Measurements from ENCODE around the gene MUC4.
A peak's percentile ranks its signal among the peaks of the same experiment; 100 is the strongest.

MUC4 gene, protein sequence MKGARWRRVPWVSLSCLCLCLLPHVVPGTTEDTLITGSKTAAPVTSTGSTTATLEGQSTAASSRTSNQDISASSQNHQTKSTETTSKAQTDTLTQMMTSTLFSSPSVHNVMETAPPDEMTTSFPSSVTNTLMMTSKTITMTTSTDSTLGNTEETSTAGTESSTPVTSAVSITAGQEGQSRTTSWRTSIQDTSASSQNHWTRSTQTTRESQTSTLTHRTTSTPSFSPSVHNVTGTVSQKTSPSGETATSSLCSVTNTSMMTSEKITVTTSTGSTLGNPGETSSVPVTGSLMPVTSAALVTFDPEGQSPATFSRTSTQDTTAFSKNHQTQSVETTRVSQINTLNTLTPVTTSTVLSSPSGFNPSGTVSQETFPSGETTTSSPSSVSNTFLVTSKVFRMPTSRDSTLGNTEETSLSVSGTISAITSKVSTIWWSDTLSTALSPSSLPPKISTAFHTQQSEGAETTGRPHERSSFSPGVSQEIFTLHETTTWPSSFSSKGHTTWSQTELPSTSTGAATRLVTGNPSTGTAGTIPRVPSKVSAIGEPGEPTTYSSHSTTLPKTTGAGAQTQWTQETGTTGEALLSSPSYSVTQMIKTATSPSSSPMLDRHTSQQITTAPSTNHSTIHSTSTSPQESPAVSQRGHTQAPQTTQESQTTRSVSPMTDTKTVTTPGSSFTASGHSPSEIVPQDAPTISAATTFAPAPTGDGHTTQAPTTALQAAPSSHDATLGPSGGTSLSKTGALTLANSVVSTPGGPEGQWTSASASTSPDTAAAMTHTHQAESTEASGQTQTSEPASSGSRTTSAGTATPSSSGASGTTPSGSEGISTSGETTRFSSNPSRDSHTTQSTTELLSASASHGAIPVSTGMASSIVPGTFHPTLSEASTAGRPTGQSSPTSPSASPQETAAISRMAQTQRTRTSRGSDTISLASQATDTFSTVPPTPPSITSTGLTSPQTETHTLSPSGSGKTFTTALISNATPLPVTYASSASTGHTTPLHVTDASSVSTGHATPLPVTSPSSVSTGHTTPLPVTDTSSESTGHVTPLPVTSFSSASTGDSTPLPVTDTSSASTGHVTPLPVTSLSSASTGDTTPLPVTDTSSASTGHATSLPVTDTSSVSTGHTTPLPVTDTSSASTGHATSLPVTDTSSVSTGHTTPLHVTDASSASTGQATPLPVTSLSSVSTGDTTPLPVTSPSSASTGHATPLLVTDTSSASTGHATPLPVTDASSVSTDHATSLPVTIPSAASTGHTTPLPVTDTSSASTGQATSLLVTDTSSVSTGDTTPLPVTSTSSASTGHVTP (N-terminal part only)

DNA sequence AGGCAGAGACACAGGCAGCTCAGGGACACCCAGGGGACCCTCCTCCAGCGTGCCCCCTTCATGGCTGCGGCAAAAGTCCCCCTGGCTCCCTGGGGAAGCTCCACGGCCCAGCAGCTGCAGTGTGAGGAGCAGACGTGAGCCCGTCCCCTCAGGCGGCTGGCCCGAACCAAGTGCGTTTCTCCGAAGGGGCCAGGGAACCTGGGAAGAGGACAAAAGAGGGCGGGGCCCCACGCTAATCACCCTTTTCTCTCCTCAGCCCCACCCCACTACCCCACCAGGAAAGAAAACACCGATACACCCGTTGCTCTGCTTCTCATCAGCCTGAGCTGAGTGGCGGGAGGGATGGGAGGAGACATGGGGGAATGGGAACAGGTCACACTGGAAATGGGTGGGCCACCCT lies at the start of gene MUC4:
Gene MUC4 (minus strand): TSS at position 174 of the 400 bp plus-strand sequence. CDS start 112 bp downstream, at position 62.
- DNase-seq (ENCODE audit: low spot score) = no peak

DNA sequence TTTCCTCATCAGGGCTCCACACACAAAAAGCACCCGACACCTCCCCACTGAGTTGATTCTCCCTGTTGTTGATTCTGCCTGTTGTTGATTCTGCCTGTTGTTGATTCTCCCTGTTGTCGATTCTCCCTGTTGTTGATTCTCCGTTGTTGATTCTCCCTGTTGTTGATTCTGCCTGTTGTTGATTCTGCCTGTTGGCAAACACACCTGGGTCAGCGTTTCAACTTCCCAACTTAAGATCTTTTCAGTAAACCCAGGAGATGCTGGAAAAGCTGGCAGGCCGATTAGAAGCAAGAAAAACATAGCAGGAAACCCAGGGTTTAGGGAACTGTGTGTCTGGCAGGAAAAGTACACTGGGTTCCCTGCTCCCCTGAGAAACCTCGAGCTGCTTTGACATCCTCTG lies 48.7 kb upstream of the MUC4 start:
- DNase-seq (ENCODE audit: low spot score) = no peak

DNA sequence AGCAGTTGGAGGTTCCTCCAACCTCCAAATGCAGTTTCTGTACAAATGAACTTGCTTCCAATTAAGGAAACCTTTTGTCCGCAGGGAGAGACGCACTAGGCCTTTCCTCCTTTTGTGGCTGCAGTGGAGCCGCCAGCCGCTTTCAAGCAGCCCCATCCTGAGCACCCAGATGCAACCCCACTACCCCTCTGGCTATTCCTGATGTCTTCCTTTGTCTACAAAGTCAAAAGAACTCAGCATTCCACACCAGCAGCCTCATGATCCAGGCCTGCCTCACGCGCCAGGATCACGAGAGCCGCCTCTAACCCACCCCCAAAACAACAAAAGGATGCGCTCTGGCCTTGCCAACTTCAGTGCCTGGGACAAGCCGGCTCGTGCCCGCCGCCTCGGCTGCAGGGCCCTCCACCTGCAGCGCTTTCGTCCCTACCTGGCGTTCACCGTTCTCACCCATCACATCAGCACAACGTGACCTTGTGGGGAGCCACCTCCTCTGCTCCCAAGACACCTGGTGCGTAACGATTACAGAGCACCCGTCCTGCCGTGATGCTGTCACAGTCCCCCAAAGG lies 48.2 kb upstream of the MUC4 start:
- no peak for DNase-seq (ENCODE audit: low spot score)

DNA sequence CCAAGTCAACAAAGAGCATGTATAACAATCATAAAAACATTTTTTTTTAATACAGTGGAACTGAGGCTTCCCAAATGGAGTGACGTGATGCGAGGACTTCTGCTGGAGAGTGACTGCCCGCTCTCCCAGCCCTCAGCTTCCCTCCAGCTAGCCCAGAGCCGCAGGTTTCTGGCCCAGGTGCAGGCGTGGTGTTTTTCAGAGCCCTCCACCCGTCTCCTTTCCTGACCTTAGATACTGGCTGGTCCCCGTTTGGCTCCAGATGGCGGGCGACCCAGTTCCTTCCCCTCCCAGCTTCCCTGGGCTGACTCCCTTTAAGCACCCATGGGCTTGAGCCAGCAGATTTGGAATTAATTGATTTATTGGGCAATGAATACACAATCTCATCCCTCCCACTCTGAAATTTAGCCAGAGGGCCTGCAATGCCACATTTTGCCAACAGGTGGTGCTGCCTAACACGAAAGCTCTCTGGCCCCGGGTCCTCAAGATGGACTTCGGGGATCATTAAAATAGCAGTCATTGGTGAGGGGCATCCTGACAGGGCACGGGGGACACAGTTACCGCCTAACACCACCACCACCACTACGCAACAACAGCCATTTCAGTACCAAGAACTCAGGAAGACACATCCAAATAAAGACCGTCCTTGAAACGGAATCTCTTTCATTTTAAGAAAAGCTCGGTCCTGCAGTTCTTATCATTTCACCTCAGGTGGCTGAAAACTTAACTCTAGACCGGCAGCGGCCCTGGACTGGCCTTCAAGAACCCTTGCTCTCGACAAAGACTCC lies 47.5 kb upstream of the MUC4 start:
- peak; percentile 77 for DNase-seq (ENCODE audit: low spot score)

DNA sequence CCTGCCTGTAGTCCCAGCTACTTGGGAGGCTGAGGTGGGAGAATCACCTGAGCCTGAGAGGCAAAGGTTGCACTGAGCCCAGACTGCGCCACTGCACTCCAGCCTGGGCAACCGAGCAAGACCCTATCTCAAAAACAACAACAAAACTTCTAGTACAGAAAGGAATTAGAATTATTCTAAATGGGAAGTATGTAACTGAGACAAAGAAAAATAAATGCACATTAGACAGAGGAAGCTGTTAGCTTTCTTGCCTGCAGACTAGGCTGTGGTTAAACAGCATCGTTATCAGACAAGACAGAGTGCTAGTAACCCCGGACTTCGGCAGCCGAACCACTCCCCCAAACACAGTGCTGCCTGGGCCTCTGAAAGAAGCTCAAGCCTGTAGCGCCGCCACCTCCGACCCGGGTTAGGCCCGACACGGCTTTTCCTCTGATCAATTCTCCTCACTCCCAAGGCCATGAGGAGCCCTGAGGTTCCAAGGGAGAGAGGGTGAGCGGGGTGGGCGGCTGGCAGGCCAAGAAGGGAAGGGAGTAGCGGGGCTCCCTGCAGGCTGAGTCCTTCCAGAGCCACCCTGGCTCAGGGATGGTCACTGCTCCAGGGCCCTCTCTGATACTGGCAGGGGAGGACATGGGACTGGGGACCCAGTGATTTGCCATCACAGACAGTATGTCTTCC lies 44.8 kb upstream of the MUC4 start:
- DNase-seq (ENCODE audit: low spot score) = no peak

DNA sequence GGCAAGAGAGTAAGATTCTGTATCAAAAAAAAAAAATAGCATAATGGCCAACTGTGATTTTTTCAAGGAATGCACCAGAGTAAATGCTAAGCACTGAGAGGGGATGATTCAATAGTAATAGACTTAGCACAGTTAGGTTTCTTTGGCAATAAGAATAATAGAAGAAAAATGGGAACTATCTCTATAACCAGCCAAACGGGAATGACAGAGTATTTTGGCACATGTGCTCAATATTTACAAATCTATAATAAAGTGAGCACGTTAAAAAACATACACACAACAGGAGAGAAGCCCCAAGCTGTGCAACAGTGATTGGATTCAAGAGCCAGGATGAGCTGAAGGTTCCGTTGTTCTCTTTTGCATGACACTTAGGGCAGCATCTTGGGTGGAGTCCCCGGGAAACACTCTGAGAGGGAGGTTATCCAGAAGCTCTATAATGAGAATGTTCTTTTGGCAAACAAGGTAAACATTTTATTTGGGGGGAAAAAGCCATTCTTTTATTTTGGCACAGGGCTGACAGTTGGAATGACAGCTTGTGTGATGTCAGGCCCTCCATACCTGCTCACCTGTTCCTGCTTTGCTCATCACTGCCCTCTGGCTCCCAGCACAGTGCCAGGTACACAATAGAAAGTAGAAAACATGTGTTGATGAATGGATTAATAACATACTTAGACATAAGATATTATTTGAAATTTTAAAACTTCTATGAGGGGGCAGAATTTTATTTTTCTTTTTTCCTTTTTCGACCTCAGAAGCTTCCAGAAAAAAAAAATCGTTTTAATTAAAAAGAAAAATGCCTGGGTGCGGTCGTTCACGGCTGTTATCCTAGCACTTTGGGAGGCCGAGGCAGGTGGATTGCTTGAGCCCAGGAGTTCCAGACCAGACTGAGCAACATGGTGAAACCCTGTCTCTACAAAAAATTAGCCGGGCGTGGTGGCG lies 44.0 kb upstream of the MUC4 start:
- no peak for DNase-seq (ENCODE audit: low spot score)

DNA sequence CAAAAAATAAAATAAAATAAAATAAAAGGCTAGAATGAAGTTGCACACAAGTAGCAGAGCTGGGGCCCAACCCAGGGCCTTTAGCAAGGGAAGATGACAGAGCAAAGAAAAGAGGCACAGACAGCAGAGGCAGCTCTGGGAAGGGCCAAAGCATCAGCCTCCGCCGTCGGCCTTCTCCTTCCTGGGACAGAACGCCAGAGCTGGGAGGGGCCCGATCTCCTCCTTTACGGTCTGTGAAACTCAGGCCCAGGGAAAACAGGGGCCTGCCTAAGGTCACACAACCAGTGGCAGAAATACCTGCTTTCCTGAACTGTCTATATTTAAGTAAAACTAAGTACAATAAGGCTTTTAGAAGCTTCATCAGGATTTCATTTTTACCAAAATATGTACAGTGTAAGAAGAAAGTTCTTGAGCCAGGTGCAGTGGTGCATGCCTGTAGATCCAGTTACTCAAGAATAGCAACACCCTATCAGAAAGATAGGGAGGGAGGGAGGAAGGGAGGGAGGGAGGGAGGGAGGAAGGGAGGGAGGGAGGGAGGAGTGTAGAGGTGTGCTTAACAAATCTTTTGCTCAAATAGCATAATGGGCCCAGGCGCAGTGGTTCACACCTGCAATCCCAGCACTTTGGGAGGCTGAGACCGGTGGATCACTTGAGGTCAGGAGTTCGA lies 43.0 kb upstream of the MUC4 start:
- DNase-seq (ENCODE audit: low spot score) = no peak

DNA sequence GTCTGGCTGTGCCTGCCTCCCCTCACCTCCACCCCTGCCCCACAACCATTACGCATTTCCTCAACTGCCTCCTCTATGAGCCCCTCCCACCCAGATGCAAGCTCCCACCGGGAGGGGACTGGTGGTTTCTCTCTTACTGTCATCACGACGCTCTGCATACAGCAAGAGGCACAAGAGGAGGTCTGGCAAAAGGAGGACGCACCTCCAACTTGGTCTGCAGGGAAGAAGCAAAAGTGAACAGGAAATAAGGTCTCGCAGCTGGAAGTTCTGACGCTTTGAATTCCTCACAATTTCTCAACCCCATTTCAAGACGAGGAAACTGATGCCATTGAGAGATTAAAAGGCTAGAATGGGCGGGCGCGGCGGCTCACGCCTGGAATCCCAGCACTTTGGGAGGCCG lies 42.3 kb upstream of the MUC4 start:
- no peak for DNase-seq (ENCODE audit: low spot score)

DNA sequence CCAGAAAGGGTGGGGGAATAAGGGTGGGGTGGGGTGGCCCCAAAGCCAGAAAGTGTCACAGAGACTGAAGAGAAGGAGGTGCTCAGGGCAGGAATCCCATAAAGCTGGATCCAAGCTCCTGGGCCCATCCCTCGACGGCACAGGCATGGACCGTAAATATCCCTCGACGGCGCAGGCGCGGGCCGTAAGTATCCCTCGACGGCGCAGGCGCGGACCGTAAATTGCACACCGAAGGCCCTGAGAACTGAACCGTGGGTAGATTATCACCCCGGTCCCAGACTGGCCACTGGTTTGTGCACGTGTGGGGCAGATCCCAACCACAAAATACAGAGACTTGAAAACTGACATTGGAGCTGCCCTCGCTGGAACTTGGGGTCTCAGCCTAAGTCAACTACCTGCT lies 41.3 kb upstream of the MUC4 start:
- DNase-seq (ENCODE audit: low spot score) = no peak

DNA sequence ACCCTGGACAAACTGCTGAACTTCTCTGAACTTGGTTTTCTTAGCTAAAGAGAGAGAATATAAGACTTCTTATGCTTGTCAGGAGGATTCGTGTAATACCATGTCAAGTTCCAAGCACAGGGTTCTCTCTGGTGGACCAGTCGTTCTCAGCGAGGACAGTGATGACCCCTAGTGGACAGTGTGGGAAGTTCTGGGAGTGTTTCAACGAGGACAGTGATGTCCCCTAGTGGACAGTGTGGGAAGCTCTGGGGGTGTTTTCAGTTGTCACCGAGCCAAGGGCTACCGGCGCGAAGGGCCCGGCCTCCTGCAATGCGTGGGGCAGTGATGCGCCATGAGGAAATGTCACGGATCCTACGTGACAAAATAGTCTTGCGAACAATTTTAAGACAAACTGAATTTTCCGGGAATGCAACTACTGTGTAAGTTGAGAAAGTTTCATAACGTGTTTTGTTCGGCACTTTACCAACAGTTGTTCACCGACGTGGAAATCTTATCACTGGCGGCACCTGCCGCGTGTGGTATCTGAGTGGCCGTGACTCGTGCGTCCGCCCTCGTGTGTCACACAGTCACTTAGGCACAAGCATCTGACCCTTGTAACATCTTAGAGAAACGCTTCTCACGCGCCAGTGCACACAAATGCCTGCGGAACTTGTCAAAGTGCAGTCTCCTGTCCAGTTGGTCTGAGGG lies 39.3 kb upstream of the MUC4 start:
- peak; percentile 91 for DNase-seq (ENCODE audit: low spot score)

DNA sequence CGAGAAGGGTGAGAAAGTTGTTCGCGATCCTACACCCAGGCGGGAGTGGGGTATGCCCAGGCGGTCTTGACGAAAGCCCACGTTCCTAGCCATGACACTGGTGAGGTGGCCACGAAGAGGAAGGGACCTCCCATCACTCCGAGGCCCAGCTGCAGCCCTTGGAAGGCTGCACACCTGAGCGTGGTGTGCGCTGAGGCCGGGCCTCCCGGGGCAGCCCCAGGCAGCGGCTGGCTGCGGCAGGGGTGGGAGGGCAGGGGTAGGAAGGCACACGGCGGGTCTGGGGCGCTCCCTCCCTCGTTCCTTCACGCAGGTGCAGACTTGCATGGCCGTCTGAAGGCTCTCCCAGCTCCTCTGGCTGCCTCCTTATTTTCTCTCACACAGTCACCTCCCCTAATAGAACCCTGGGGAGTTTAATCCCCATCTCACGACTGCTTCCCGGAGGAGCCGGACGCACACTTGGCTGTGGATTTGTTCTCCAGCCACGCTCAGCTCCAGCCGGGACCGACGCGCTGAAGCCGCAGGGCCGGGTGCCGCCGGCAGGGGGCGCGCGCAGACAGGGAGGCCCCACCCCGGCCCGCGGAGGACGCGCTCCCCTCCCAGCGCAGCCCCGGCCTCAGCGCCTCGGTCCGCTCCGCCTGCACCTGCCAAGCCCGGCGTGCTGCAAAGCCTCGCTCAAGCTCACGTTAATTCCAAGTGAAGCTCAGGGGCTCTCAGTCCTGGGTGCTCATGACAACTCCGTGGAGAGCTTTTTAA lies 37.8 kb upstream of the MUC4 start:
- DNase-seq (ENCODE audit: low spot score) = no peak

DNA sequence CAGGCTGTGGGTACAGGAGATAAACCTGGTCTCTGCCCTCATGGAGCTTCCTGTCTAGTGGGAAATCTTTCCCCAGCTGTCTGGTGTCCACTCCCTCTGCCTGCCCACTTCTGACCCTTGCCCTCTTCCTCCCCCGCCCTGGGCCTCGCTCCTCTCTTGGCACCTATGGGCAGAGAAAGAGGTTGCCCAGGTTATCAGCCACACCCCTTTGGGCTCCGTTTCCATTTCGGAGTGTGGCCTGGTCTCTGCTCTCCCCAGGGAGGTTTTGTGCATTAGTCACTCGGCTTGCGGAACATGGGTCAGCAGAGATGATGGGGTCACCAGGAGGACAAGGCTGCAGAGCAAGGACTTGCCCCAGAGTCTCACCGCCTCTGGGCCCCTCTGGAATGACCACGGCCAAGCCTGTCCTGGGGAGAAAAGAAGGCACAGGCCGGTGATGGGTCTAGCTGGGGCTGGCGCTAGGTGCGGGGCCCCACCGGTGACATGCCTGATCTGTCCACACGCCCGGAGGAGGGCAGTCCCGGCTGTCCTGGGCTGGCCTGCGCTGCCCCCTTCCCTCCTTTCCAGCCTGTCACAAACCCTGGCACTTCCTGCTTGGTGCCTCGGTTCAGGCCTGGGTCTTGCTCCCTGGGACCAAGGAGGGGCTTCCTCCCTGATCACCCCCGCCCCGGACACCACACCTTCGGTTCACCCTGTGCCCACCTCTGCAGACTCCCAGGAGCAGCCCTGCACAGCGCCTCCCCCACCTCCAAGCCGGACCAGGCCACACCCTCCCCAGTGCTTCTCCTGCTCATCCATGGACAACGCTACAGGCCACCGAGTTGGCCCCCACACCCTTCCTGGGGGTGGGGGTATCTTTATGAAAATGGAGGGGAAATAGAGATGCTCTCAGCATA lies 35.6 kb upstream of the MUC4 start:
- DNase-seq (ENCODE audit: low spot score) = no peak

DNA sequence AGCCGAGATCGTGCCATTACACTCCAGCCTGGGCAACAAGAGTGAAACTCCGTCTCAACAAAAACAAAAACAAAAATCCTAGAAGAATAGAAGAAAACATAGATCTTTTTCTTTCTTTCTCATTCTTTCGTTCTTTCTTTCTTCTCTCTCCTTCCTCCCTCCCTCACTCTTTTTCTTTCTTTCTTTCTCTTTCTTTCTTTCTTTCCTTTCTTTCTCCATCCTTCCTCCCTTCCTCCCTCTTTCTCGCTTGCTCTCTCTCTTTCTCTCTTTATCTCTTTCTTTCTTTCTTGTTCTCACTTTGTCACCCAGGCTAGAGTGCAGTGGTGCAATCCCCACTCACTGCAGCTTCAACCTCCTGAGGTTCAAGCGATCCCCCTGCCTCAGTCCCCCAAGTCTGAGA lies 33.8 kb upstream of the MUC4 start:
- no peak for DNase-seq (ENCODE audit: low spot score)

DNA sequence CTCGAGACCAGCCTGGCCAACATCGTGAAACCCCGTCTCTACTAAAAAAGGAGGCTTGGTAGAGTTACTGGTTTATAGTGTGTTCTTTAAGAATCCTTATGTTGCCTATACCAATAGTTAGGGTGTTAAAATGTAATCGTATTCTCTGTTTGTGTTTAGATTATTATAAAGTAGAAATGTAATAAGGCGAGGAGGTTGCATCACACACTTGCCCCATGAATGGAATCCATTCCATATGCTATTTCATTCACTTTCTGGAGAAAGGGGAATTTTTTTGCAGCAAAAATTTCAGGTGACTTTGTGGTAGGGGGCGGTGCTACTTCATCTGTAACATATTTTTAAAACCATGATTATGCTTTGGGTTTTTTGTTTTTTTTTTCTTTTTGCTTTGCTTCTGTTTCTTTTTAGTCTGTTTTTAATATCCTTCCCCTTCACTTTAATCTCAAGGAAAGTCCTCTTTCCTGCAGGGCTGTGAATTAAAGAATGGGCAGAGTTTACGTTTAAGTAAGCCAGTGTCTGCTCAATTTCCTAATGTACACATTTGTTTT lies 33.0 kb upstream of the MUC4 start:
- DNase-seq (ENCODE audit: low spot score) = no peak

DNA sequence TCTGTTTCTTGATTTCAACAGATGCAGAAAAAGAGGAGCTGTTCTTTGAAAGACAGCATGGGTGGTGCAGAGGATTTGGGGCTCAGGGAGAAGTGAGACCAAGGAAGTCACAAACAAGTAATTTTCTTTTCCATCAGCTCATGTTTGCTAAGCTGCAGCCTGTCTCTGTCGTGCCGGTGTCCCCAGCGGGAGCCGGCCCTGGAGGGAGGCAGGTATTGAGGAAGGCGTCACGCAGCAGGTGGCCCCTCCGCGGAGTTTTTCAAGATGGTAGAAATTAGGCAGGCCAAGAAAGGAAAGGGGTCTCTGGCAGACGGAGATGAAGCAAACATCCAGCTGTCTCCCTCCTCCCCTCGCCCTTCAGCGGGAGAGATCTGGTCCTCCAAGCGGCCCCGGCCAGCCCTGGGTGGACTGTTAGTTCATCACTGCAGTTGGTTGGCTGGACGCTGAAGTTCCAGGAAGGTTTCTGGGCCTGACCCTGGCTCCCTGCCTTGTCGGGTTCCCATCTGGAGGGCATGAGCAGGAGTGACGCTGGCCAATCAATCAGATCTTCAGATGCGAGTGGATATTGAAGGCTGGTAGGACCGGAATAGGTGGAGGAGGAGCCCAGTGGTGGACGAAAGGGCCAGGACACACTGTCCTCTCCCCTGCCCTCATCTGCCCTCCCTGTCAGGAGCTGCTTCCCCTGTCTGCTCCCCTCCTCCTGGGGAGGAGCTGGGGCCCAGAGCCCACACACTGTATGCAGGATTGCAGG lies 27.7 kb upstream of the MUC4 start:
- no peak for DNase-seq (ENCODE audit: low spot score)
